ENCODE data around the gene CAGE1.

- TF ChIP-seq, protein P1, sequence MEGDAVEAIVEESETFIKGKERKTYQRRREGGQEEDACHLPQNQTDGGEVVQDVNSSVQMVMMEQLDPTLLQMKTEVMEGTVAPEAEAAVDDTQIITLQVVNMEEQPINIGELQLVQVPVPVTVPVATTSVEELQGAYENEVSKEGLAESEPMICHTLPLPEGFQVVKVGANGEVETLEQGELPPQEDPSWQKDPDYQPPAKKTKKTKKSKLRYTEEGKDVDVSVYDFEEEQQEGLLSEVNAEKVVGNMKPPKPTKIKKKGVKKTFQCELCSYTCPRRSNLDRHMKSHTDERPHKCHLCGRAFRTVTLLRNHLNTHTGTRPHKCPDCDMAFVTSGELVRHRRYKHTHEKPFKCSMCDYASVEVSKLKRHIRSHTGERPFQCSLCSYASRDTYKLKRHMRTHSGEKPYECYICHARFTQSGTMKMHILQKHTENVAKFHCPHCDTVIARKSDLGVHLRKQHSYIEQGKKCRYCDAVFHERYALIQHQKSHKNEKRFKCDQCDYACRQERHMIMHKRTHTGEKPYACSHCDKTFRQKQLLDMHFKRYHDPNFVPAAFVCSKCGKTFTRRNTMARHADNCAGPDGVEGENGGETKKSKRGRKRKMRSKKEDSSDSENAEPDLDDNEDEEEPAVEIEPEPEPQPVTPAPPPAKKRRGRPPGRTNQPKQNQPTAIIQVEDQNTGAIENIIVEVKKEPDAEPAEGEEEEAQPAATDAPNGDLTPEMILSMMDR (conservative IDR thresholded peaks at IDR 0.05; ENCODE audit: low read length) = no peak
- TF ChIP-seq EZH2phosphoT487 (IDR thresholded peaks at IDR 0.05; ENCODE audit: borderline replicate concordance, low read depth, low read length) = no peak
Measured at GRCh38 chr6:7328243-7328642, 61.3 kb downstream of the CAGE1 start.

Measured in OCI-LY7 (cell line).